NK-92 (cell line): ENCODE measurements around the gene LPCAT1.
"Not testable (repeated sequence)": the region's sequence is repeated elsewhere in the genome, so short reads cannot be mapped to it uniquely, and the experiment has no call there.

Experiments used
- DNase-seq: peaks from one replicate; lab custom pipeline; 2025; ENCODE audit not compliant: unreplicated experiment; lab: John Stamatoyannopoulos, UW

The LPCAT1 gene

DNA sequence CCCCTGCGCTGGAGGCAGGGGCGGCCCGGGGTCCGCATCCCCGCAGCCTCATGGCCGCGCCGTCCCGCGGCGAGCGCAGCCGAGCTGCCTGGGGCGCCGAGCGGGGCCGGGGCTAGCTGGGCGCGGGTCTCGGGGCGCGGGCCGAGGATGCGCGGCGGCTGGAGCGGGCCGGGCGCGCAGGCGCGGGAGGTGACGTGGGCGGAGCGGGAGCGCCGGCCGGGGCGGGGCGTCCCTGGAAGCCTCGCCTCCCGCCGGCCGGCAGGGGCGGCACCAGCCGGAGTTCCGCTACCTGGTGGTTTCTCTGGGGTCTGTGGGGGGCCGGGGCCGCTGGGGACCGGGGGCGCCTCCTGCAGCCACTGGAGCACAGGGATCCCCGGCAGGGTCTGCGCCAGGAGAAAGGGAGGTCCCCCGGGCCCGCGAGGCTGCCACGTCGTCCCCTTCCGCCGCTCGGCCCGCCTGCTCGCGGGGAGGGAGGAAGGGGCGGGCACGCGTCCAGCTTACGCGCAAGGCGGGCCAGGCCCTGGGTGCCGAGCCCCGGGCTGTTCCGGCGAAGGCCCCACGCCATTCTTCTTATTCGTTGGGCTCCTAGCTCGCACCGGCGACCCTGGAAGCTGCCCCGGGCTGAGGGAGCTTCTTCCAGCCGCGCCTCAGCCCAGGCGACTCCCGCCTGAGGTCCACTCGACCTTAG lies at the start of gene LPCAT1:
LPCAT1 (minus strand) TSS at position 168 of the 688 bp plus-strand sequence; CDS start at position 52, 116 bp downstream.
- DNase-seq: no peak

DNA sequence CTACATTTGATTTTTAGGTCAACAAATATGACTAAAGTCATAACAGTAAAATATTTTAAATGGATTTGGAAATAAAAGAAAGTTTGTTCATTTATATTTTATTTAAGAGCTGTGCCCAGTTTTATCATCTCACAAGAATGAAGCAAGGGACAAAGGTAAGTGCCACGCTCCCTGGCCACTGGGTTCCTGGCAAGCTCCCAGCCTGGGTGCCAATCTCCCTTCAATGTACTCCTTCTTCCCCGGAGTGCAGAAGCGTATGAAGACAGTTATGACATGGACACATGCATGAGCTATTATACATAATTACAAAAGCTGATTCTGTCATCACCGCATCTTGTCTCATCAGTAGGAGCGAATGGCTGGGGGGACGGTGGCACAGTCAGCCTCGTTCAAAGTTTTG lies 48.1 kb upstream of the LPCAT1 start:
- DNase-seq: not testable (repeated sequence)

DNA sequence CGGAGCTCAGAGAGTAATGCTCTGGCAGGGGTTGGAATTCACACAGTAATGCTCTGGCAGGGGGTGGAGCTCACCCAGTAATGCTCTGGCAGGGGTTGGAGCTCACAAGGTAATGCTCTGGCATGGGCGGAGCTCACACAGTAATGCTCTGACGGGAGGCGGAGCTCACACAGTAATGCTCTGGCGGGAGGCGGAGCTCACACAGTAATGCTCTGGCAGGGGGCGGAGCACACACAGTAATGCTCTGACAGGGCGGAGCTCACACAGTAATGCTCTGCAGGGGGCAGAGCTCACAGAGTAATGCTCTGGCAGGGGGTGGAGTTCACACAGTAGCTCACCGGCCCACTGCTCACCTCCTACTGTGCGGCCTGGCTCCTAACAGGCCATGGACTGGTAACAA lies 47.2 kb upstream of the LPCAT1 start:
- no peak for DNase-seq

GRCh38 chr5:1568201-1568979 lies 44.6 kb upstream of the LPCAT1 start:
- DNase-seq: no peak

DNA sequence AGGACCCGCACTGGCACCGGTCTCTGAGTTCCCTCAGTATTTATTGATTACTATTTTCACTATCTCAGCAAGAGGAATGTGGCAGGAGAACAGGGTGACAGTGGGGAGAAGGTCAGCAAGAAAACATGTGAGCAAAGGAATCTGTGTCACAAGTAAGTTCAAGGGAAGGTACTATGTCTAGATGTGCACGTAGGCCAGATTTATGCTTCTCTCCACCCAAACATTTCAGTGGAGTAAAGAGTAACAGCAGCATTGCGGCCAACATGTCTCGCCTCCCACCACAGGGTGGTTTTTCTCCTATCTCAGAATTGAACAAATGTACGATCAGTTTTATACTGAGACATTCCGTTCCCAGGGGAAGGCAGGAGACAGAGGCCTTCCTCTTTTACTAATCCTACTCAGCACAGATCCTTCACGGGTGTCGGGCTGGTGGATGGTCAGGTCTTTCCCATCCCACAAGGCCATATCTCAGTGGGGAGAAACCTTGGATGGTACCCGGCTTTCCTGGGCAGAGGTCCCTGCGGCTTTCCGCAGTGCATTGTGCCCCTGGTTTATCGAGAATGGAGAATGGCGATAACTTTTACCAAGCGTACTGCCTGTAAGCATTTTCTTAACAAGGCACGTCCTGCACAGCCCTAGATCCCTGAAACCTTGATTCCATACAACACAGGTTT lies 43.9 kb upstream of the LPCAT1 start:
- not testable (repeated sequence) for DNase-seq

GRCh38 chr5:1565737-1566734 lies 42.3 kb upstream of the LPCAT1 start:
- no peak for DNase-seq

GRCh38 chr5:1564824-1565736 lies 41.3 kb upstream of the LPCAT1 start:
- no peak for DNase-seq

GRCh38 chr5:1564182-1564748 lies 40.5 kb upstream of the LPCAT1 start:
- DNase-seq: no peak

- no peak for DNase-seq
Measured at GRCh38 chr5:1563617-1564181, 39.9 kb upstream of the LPCAT1 start.

- DNase-seq: no peak
Measured at GRCh38 chr5:1563051-1563461, 39.3 kb upstream of the LPCAT1 start.

DNA sequence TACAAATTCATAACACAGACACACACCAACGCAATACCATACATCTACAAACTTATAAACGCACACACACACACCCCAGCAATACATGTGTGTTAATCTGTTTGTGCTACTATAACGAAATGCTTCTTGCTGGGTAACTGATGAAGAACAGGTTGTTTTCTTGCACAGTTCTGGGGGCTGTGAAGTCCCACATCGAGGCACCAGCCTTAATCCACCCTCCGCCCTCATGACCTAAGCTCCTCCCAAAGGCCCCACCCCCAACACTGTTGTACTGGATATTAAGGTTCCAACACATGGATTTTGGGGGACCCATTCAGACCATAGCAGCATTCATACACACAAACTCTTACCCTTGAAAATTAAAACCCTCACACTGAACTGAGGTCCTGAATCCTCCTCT lies 38.8 kb upstream of the LPCAT1 start:
- DNase-seq: no peak

- DNase-seq: no peak
Measured at GRCh38 chr5:1561402-1561929, 37.7 kb upstream of the LPCAT1 start.

GRCh38 chr5:1560499-1560898 lies 36.7 kb upstream of the LPCAT1 start:
- DNase-seq: not testable (repeated sequence)

GRCh38 chr5:1558944-1559343 lies 35.2 kb upstream of the LPCAT1 start:
- DNase-seq: no peak

DNA sequence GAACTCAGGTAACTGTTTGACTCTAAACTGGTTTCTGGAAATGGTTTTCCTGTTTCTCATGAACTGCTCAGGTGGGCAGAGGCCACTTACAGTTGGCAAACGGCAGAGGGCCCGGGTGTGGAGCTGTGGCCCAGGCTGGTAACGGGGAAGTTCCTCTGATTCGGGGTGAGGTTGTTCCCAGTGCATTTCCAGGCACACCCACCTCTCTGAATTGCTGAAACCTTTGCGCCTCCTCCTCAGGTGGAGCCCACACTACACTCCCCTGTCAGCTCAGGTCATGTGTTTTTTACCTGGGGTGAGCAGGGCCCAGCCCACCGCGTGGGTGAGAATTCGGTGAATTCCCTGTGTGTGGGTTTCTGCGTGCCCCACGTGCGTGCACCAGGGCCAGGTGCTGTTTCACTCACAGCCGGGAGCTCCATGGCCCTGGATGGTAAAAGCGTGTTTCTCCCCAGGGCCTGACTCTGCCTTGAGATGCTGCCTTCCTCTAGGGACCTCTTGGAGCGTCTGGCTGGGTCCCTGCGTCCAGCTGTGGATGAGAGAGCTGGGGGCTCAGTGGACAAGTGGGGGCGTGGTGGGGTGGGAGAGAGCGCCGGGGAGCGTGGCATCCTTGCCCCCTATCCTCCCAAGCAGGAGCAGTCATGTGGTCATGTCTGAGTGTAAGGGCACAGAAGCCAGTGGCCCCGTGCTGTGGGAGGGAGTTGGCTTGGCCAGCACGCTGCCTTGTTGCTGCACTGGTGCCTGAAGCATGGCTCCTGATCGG lies 33.5 kb upstream of the LPCAT1 start:
- DNase-seq: no peak

GRCh38 chr5:1555808-1556731 lies 32.3 kb upstream of the LPCAT1 start:
- no peak for DNase-seq
